GM23338 (cell line): Measurements from ENCODE around the gene ROBO3.

Source experiments
- CREB1 ChIP-seq: fragments of 250-450 bp; sonication (Bioruptor Pico); IDR thresholded peaks from 2 replicates; pipeline ENCODE4 v1.5.0; 2020; ENCODE audit warnings: low read depth, mild to moderate bottlenecking, moderate library complexity
- EZH2 ChIP-seq: fragments of 200-600 bp; sonication (generic); IDR thresholded peaks from one replicate; pipeline ENCODE4 v1.8.0; 2017; ENCODE audit warnings: antibody characterized with exemption, mild to moderate bottlenecking, low read depth; ENCODE audit not compliant: unreplicated experiment
- EZH2phosphoT487 ChIP-seq: fragments of 200-600 bp; sonication (generic); IDR thresholded peaks from one replicate; pipeline ENCODE4 v1.8.1; 2018; ENCODE audit warnings: antibody characterized with exemption; ENCODE audit not compliant: unreplicated experiment
- POLR2AphosphoS5 ChIP-seq: IDR thresholded peaks from 2 replicates; pipeline ENCODE4 v1.6.1; 2016; ENCODE audit warnings: antibody characterized with exemption, low read depth
- TF ChIP-seq, protein P1 (sequence below), 2 experiments: fragments of 200-600 bp in 1 of 2; sonication (generic) in 1 of 2; conservative IDR thresholded peaks; 2 replicates each; pipeline versions ENCODE4 v1.5.1 to v1.6.1; 2016 to 2017; ENCODE audit warnings: antibody characterized with exemption in 2 of 2, low read depth in 2 of 2, mild to moderate bottlenecking in 2 of 2, moderate library complexity in 1 of 2

- TF ChIP-seq, protein P1, sequence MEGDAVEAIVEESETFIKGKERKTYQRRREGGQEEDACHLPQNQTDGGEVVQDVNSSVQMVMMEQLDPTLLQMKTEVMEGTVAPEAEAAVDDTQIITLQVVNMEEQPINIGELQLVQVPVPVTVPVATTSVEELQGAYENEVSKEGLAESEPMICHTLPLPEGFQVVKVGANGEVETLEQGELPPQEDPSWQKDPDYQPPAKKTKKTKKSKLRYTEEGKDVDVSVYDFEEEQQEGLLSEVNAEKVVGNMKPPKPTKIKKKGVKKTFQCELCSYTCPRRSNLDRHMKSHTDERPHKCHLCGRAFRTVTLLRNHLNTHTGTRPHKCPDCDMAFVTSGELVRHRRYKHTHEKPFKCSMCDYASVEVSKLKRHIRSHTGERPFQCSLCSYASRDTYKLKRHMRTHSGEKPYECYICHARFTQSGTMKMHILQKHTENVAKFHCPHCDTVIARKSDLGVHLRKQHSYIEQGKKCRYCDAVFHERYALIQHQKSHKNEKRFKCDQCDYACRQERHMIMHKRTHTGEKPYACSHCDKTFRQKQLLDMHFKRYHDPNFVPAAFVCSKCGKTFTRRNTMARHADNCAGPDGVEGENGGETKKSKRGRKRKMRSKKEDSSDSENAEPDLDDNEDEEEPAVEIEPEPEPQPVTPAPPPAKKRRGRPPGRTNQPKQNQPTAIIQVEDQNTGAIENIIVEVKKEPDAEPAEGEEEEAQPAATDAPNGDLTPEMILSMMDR (conservative IDR thresholded peaks at IDR 0.05; ENCODE audit: low read depth in 2 of 2): no peak
- TF ChIP-seq EZH2phosphoT487 (no peak), EZH2 (no peak), POLR2AphosphoS5 (no peak), CREB1 (CRISPR knock-in tag) (no peak)
These were observed 57.6 kb downstream of the ROBO3 start for GRCh38 chr11:124922831-124923230.
